22Rv1 (cell line): Measurements from ENCODE around the gene RPRML.
"Not testable (repeated sequence)": the region's sequence is repeated elsewhere in the genome, so short reads cannot be mapped to it uniquely, and the experiment has no call there.

Source experiments
- H3K27ac ChIP-seq: fragments of 450-650 bp; 2 replicates; pipeline ENCODE4 v1.5.1; 2017
- ZFX ChIP-seq: fragments of 450-650 bp; IDR thresholded peaks from 2 replicates; pipeline ENCODE4 v1.6.1; 2017; ENCODE audit warnings: antibody characterized with exemption, borderline replicate concordance
- TF ChIP-seq, protein P1 (sequence below): fragments of 450-650 bp; IDR thresholded peaks from 2 replicates; pipeline ENCODE4 v1.5.1; 2017; ENCODE audit warnings: mild to moderate bottlenecking

Gene RPRML

GRCh38 chr17:46962374-46962790 lies 16.7 kb downstream of the RPRML start:
- no peak overlapping the region for H3K27ac ChIP-seq
- TF ChIP-seq, protein P1, sequence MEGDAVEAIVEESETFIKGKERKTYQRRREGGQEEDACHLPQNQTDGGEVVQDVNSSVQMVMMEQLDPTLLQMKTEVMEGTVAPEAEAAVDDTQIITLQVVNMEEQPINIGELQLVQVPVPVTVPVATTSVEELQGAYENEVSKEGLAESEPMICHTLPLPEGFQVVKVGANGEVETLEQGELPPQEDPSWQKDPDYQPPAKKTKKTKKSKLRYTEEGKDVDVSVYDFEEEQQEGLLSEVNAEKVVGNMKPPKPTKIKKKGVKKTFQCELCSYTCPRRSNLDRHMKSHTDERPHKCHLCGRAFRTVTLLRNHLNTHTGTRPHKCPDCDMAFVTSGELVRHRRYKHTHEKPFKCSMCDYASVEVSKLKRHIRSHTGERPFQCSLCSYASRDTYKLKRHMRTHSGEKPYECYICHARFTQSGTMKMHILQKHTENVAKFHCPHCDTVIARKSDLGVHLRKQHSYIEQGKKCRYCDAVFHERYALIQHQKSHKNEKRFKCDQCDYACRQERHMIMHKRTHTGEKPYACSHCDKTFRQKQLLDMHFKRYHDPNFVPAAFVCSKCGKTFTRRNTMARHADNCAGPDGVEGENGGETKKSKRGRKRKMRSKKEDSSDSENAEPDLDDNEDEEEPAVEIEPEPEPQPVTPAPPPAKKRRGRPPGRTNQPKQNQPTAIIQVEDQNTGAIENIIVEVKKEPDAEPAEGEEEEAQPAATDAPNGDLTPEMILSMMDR, result no peak
- no peak for TF ChIP-seq ZFX

DNA sequence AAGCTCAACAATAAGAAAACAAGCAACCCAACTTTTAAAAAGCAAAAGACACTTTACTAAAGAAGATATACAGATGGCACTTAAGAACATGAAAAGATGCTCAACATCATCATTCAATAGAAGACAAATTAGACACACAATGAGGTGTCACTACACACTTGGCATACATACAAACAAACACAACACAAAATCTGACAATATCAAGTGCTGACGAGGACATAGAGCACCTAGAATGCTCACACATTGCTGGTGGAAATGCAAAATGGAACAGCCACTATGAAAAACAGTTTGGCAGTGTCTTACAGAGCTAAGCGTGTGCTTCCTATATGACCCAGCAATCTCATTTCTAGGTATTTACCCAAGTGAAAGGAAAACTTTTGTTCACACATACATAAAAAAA lies 18.9 kb downstream of the RPRML start:
- H3K27ac ChIP-seq, result no peak overlapping the region
- no peak for TF ChIP-seq ZFX
- TF ChIP-seq, protein P1, result no peak

- H3K27ac ChIP-seq, result no peak overlapping the region
- no peak for TF ChIP-seq ZFX
- TF ChIP-seq, protein P1, result no peak
Observed at GRCh38 chr17:46958041-46958591, 20.9 kb downstream of the RPRML start.

- H3K27ac ChIP-seq, result not testable (repeated sequence)
Observed at GRCh38 chr17:46953191-46953590, 25.9 kb downstream of the RPRML start.

GRCh38 chr17:46952115-46952514 lies 26.9 kb downstream of the RPRML start:
- no peak for TF ChIP-seq ZFX
- TF ChIP-seq, protein P1, result no peak

DNA sequence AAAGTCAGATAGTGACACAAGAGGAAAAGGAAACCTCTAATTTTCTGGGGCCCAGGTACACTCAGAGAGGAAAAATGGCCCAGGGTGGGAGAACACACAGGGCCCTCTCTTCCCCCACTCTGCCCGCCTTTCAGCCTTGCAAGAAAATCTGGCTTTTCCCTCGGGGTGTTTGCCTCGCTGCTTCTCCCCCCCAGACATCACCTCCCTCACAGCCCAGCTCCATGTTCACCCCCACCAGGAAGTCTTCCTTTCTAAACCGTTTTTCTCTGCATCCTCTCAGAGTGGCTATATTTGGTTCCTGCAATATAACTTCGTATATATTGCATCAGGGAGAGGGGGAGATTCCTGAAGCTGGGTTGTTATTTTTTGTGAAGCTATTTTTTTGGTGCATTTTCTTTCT lies 27.3 kb downstream of the RPRML start:
- H3K27ac ChIP-seq, result no peak overlapping the region
- no peak for TF ChIP-seq ZFX
- TF ChIP-seq, protein P1, result no peak

More at GRCh38 chr17:46952115-46952514, 26.9 kb downstream of the RPRML start:
- no peak overlapping the region for H3K27ac ChIP-seq

GRCh38 chr17:46950997-46951621 lies 27.9 kb downstream of the RPRML start:
- TF ChIP-seq, protein P1, result no peak
- TF ChIP-seq ZFX, result no peak

More at GRCh38 chr17:46950997-46951621, 27.9 kb downstream of the RPRML start:
- H3K27ac ChIP-seq, result no peak overlapping the region
